ENCODE results near the gene ADAP2.
A peak's percentile ranks its signal among the peaks of the same experiment; 100 is the strongest.
"Not testable (repeated sequence)": the region's sequence is repeated elsewhere in the genome, so short reads cannot be mapped to it uniquely, and the experiment has no call there.

ADAP2 gene, protein sequence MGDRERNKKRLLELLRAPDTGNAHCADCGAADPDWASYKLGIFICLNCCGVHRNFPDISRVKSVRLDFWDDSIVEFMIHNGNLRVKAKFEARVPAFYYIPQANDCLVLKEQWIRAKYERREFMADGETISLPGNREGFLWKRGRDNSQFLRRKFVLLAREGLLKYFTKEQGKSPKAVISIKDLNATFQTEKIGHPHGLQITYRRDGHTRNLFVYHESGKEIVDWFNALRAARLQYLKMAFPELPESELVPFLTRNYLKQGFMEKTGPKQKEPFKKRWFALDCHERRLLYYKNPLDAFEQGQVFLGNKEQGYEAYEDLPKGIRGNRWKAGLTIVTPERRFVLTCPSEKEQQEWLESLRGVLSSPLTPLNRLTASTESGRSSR

DNA sequence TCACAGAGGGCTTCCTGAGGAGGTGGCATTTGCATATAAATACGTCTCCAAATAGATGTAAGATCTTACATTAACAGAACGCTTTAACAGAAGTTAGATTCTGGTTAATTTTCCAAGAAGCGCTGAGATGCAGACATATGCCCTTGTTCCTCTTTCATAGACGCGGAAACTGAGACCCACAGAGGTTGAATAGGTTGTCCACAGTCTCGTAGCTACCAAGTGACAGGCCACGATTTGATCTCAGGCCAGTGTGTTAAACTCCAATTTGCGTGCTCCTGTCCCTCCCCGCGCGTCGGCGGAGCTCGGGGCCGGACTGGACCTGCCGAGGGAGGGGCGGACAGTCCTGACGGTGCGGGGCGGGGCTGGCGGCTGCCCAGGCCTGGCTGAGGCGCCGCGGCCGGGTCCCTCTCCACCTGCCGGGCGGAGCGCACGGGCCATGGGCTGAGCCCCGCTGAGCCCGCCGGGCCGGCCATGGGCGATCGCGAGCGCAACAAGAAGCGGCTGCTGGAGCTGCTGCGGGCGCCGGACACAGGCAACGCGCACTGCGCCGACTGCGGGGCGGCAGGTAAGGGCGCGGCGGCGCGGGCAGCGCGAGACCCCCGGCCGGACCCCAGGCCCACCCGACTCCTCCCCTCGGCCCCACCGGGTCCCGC lies at the start of gene ADAP2:
Gene ADAP2, plus strand, starts transcription at position 402 of the 653 bp plus-strand sequence. Its CDS starts 70 bp downstream, at position 472.
- DNase-seq = peak; percentile 39

DNA sequence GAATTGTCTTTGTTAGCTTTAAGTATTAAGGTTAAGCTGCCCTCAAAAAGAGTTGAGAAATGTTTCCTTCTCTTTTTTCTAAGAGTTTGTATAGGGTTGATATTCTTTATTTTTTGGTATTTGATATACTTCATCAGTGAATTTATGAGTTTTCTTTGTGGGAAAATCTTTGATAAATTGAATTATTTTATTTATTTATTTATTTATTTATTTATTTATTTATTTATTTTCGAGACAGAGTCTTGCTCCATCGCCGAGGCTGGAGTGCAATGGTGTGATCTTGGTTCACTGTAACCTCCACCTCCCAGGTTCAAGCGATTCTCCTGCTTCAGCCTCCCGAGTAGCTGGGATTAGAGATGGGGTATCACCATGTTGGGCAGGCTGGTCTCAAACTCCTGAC lies 35.6 kb upstream of the ADAP2 start:
- DNase-seq = no peak

- no peak for DNase-seq
These were observed 27.5 kb upstream of the ADAP2 start for GRCh38 chr17:30894236-30894635.

DNA sequence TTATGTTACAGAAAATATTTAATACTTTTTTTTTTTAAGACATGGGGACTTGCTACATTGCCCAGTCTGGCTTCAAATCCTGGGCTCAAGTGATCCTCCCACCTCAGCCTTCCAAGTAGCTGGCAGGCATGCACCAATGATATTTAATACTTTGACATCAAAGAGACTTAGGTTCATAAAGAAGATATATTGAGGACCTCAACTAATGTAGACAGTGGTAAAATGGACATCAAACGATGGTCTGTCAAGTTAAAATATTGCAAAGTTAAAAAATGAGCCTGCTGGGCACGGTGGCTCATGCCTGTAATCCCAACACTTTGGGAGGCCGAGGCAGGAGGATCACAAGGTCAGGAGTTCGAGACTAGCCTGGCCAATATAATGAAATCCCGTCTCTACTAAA lies 24.4 kb upstream of the ADAP2 start:
- DNase-seq = no peak

- no peak for DNase-seq
These were observed 16.0 kb upstream of the ADAP2 start for GRCh38 chr17:30905742-30906100.

DNA sequence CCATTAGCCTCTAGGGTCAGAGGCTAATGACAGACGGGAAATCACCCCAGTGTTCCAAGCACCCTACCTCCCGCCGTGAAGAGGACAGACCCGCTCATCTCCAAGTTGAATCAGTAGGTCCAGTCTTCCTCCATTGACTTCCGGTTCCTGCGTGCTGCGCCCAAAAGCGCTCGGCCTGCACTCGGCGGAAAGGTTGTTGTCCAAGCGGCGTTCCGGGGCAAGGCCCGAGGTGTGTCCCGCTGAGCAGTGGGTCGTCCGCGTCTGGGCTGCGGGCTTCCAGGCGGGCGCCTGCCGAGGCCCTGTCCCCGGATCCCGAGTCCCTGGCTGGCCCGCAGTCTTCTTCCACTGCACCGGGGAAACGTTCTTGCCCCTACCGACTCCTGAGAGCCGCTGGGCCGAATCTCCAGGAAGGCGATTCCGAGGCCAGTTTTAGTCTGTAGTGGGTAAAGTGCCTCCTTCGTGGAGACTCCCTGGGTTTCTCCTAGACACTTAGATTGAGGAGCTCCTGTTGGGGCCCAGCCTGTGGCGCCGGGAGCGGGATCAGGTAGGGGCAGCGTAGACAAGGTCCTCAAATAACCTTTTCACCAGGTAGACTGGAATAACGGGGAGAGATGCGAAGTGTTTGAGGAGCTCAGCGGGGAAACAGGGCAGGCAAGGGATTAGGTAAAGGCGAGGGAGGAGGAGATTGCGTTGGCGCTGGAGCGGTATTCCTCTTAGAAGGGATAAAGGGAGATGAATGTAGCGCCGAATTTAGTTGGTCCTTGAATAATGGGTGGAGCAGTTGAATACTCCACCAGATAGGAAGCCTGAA lies 15.4 kb upstream of the ADAP2 start, which contains the start of gene TEFM:
Gene TEFM, minus strand, starts transcription at position 138 of the 811 bp plus-strand sequence. Its CDS starts 40 bp downstream, at position 98.
- peak; percentile 96 for DNase-seq

GRCh38 chr17:30908717-30909420 lies 12.9 kb upstream of the ADAP2 start:
- no peak for DNase-seq

GRCh38 chr17:30910151-30910550 lies 11.6 kb upstream of the ADAP2 start:
- DNase-seq = not testable (repeated sequence)

DNA sequence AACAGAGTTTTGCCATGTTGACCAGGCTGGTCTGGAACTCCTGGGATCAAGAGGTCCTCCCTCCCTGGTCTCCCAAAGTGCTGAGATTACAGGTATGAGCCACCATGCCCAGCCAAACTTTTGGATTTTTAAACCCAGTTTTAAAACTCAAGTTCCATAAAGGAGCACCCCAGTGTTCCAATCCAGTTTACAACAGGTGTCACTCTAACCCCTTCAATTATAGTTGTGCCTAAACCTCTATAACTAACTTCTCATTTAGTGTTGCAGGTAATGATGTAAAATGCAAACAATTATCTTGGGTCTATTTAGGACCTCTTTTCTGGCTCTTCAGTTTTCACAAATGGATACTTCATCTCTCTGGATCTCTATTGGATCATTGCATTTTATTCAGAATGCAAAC lies 7.8 kb upstream of the ADAP2 start:
- DNase-seq = no peak

GRCh38 chr17:30915833-30916611 lies 5.7 kb upstream of the ADAP2 start:
- peak; percentile 6 for DNase-seq

GRCh38 chr17:30917050-30917449 lies 4.7 kb upstream of the ADAP2 start:
- no peak for DNase-seq

- no peak for DNase-seq
These were observed 1.5 kb upstream of the ADAP2 start for GRCh38 chr17:30920282-30920681.

DNA sequence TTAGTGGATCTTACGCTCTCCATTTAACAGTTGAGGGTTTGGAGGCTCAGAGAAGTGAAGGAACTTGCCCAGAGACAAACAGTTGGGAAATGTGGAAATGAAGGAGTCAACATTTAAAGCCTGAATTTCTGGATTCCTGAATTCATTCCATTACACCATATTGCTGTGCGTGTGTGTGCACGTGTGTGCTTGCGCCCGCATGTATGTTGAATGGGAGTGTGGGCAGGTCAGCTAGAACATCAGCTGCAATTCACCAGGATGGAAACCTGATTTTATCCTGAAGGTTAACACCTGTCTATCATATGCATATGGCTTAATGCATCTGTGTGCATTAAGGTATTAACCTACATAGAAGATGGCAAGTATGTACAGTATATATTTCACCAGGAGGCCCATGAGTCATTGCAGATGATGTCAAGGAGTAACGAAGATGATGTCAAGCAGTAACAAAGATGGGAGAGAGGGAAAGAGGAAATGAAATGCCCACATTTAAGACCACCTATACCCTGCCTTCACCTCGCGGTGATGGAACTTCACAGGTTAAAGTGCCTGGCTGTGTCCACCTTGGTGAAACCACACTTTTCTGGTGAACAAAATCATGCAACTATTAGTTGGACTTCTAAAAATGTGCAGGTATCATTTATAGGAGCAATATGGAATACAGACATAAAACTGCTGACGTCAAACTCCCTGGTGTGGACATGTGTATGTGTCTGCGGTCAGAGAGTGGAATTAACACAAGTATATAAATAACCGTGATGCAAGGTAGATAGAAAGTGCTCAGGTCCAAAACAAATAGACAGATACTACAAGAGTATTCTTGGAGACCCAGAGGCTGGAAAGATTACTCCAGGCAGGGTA lies 832 bp upstream of the ADAP2 start:
- no peak for DNase-seq

- peak; percentile 21 for DNase-seq
These were observed 688 bp downstream of the ADAP2 start for GRCh38 chr17:30922235-30923030.

- peak; percentile 7 for DNase-seq
These were observed 2.6 kb downstream of the ADAP2 start for GRCh38 chr17:30924341-30924740.

GRCh38 chr17:30926516-30926915 lies 4.8 kb downstream of the ADAP2 start:
- DNase-seq = no peak

GRCh38 chr17:30927756-30928155 lies 6.0 kb downstream of the ADAP2 start:
- no peak for DNase-seq

DNA sequence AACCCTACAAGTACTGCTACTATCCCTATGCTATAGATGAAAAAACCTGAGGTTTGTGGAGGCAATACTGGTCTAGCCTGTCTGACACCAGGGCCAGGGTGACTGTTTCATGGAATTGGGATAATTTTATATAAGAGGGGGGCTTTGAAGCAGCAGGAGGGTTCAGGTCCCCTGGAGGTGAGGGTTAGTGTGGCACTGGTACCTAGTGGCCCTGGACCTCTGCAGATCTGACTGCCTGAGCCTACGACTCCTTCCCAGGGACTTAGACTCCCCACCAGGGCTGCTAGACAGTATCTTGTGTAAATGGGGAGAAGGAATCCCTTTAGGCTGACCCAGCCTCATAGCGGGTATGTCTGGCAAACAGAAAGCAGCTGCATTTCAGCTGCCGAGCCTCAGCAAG lies 6.8 kb downstream of the ADAP2 start:
- no peak for DNase-seq

DNA sequence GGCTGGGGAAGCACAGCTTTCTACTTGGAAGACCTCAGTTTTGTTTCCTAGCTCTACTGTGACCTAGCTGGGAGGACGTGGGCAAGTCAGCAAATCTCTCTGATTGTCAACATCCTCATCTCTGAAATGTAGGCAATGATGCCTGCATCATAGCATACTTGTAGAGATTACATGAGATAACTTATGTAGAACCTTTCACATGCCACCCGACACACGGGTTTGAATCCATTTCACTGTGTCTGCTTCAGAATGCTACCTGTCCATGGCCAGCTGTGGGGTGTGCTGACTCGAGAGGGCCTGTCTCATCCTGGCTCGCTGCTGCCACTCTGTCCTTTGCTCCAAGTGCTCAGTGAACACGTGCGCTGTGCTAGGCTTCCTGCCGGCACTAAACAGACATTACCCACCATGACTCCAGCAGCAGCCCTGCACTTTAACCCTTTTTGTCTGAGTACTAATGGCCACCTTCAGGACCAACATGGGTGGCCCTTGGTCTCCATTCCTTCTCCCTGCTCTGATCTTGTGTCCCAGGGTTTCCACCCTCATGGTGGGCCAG lies 7.4 kb downstream of the ADAP2 start:
- peak; percentile 36 for DNase-seq

GRCh38 chr17:30929861-30930260 lies 8.1 kb downstream of the ADAP2 start:
- not testable (repeated sequence) for DNase-seq
